K562 (cell line): ENCODE measurements around the gene PCSK6. TPM values are rescaled to one million over a fixed set of nuclear protein-coding genes. Genes with fewer than 3 reads are reported as not detected.

Source experiments
- ATAC-seq: fragments of 200-7000 bp; cut with Tn5 transposase; 3 replicates; pipeline ENCODE4 v1.9.1; 2020; ENCODE audit warnings: moderate library complexity
- BruUV-seq: library from RNA; stranded (reverse); fragments of 400-500 nt; replicated peaks from 2 replicates; lab custom pipeline; 2021; lab: Mats Ljungman, UMichigan
- CTCF ChIA-PET: fragments of 300-600 bp; formaldehyde crosslinking; extraction: SDS; loops from one replicate; lab custom pipeline; 2021; ENCODE audit warnings: low intra/inter-chr PET ratio; lab: Yijun Ruan, JAX
- POLR2A ChIA-PET: fragments of 300-600, 350-650 bp; sonication (Branson Sonifier 250); formaldehyde crosslinking; extraction: SDS; loops from one replicate; lab custom pipeline; 2021; ENCODE audit warnings: antibody characterized with exemption, inconsistent platforms; lab: Yijun Ruan, JAX
- DNase-seq, 4 experiments: peaks; one replicate each; pipeline versions ENCODE4 v3.0.0 to v3.0.0-alpha.2; 2011 to 2018; ENCODE audit warnings: low spot score in 3 of 4, mixed read lengths in 3 of 4; ENCODE audit errors: extremely low read depth in 1 of 4
- FAIRE-seq: peaks from 2 replicates; lab custom pipeline; 2011; peaks lifted over from hg19 to GRCh38; lab: Jason Lieb, UNC
- H2AFZ ChIP-seq: 2 replicates; pipeline ENCODE4 v1.6.0; 2011; ENCODE audit warnings: low read depth, low read length, control low read depth, inconsistent platforms
- H3K27ac ChIP-seq: fragments of 200-600 bp; 3 replicates; pipeline ENCODE4 v1.8.0; 2011; ENCODE audit warnings: low read depth, mild to moderate bottlenecking, control low read depth, inconsistent platforms, low read length, moderate library complexity, mixed read lengths; ENCODE audit errors: extremely low read depth
- H3K27me3 ChIP-seq, 2 experiments: fragments of 300-600 bp in 1 of 2; 2 replicates in 1 of 2; 3 replicates in 1 of 2; pipeline versions ENCODE4 v1.6.0 to v1.8.0; 2011; ENCODE audit warnings: inconsistent platforms in 2 of 2, low read length in 2 of 2, mild to moderate bottlenecking in 1 of 2, mixed read lengths in 1 of 2, moderate library complexity in 1 of 2; ENCODE audit not compliant: control insufficient read depth in 2 of 2, insufficient read depth in 2 of 2
- H3K36me3 ChIP-seq: fragments of 300-600 bp; 3 replicates; pipeline ENCODE4 v1.8.0; 2011; ENCODE audit warnings: mild to moderate bottlenecking, low read length, inconsistent platforms; ENCODE audit not compliant: control insufficient read depth, insufficient read depth
- H3K4me1 ChIP-seq, 2 experiments: fragments of 200-600 bp in 1 of 2; replicated peaks in 1 of 2; 2 replicates in 1 of 2; 3 replicates in 1 of 2; pipeline versions ENCODE4 v1.5.1 to v1.8.0; 2011; ENCODE audit warnings: inconsistent platforms in 2 of 2, low read length in 2 of 2, mild to moderate bottlenecking in 1 of 2, mixed read lengths in 1 of 2, moderate library complexity in 1 of 2; ENCODE audit not compliant: control insufficient read depth in 2 of 2, insufficient read depth in 2 of 2
- H3K4me2 ChIP-seq: 2 replicates; pipeline ENCODE4 v1.6.1; 2011; ENCODE audit warnings: low read length, control low read depth, inconsistent platforms, mixed read lengths; ENCODE audit not compliant: insufficient read depth
- H3K4me3 ChIP-seq: fragments of 200-600 bp; sonication (generic), shearing (Covaris generic); 2 replicates; pipeline ENCODE4 v1.5.1; 2016; ENCODE audit warnings: control low read depth, inconsistent platforms
- H3K79me2 ChIP-seq: fragments of 200-600 bp; 3 replicates; pipeline ENCODE4 v1.8.0; 2011; ENCODE audit warnings: low read length, inconsistent platforms; ENCODE audit not compliant: control insufficient read depth, insufficient read depth
- H3K9ac ChIP-seq, 2 experiments: 2 replicates each; pipeline versions ENCODE4 v1.6.0 to v1.6.1; 2011; ENCODE audit warnings: low read depth in 2 of 2, low read length in 2 of 2, control low read depth in 1 of 2, inconsistent platforms in 1 of 2, mild to moderate bottlenecking in 1 of 2, mixed read lengths in 1 of 2; ENCODE audit not compliant: insufficient read depth in 1 of 2
- H3K9me1 ChIP-seq: one replicate; pipeline ENCODE4 v1.6.0; 2011; ENCODE audit warnings: inconsistent platforms, mild to moderate bottlenecking, low read length, moderate library complexity; ENCODE audit not compliant: control insufficient read depth, insufficient read depth
- H3K9me3 ChIP-seq: replicated peaks from 2 replicates; pipeline ENCODE4 v1.5.1; 2011; ENCODE audit warnings: low read depth, low read length, inconsistent platforms; ENCODE audit not compliant: control insufficient read depth, insufficient read depth
- H4K20me1 ChIP-seq: replicated peaks from 2 replicates; pipeline ENCODE4 v1.6.1; 2011; ENCODE audit warnings: low read length, inconsistent platforms, mixed read lengths; ENCODE audit not compliant: control insufficient read depth, insufficient read depth
- ARID2 ChIP-seq: fragments of 450-650 bp; IDR thresholded peaks from 2 replicates; pipeline ENCODE4 v1.6.1; 2017; ENCODE audit warnings: antibody characterized with exemption, mild to moderate bottlenecking
- ATF7 ChIP-seq: fragments of 450-650 bp; IDR thresholded peaks from 2 replicates; pipeline ENCODE4 v1.7.1; 2014; ENCODE audit warnings: mild to moderate bottlenecking, moderate library complexity
- CCAR2 ChIP-seq: fragments of 200-400 bp; formaldehyde crosslinking; IDR thresholded peaks from 2 replicates; pipeline ENCODE4 v1.6.1; 2017; ENCODE audit warnings: mild to moderate bottlenecking, low read depth, low read length
- GTF2E2 ChIP-seq: fragments of 200-800 bp; sonication (Bioruptor generic); IDR thresholded peaks from 2 replicates; pipeline ENCODE4 v1.6.1; 2016; ENCODE audit warnings: missing genetic modification characterization, missing compliant biosample characterization
- KLF1 ChIP-seq: fragments of 450-650 bp; IDR thresholded peaks from 2 replicates; pipeline ENCODE4 v1.6.1; 2016; ENCODE audit warnings: missing genetic modification characterization, missing compliant biosample characterization
- LARP7 ChIP-seq: fragments of 450-650 bp; IDR thresholded peaks from 2 replicates; pipeline ENCODE4 v1.6.1; 2016
- MEIS2 ChIP-seq: fragments of 450-650 bp; IDR thresholded peaks from 2 replicates; pipeline ENCODE4 v1.6.1; 2014; ENCODE audit warnings: mild to moderate bottlenecking; ENCODE audit not compliant: partially characterized antibody
- NBN ChIP-seq: fragments of 450-650 bp; IDR thresholded peaks from 2 replicates; pipeline ENCODE4 v1.6.1; 2016; ENCODE audit warnings: low read depth, mild to moderate bottlenecking
- ZEB2 ChIP-seq: fragments of 450-650 bp; IDR thresholded peaks from 2 replicates; pipeline ENCODE4 v1.6.1; 2016
- ZNF175 ChIP-seq: fragments of 200-800 bp; sonication (Bioruptor generic); IDR thresholded peaks from 2 replicates; pipeline ENCODE4 v1.6.1; 2016; ENCODE audit warnings: low read depth, mild to moderate bottlenecking, missing genetic modification characterization, missing compliant biosample characterization
- ZNF184 ChIP-seq: sonication (generic); formaldehyde crosslinking; IDR thresholded peaks from 2 replicates; pipeline ENCODE4 v1.5.0; 2020; ENCODE audit warnings: missing genetic modification reagents
- WGBS: fragments of 100-300 bp; shearing (Covaris generic); methylation state at CpG from one replicate; pipeline ENCODE4 v1.1.6; 2016; ENCODE audit warnings: low coverage, mixed read lengths; ENCODE audit not compliant: insufficient coverage; ENCODE audit errors: missing lambda C conversion rate; 5-methylcytosine and 5-hydroxymethylcytosine counted together
- in situ Hi-C: fragments of 300-500 bp; cut with MboI; formaldehyde crosslinking; loops from 4 replicates; pipeline ENCODE4 v1.15.0; 2018; ENCODE audit warnings: inconsistent platforms, mixed read lengths
- intact Hi-C: fragments of 100-400 bp; cut with micrococcal nuclease; formaldehyde crosslinking; loops from 2 replicates; pipeline ENCODE4 v1.14.2; 2022
- polyA plus RNA-seq, 8 experiments: library from polyadenylated mRNA; depleted of rRNA in 4 of 8; stranded (reverse) in 5 of 8; unstranded in 3 of 8; fragments of >200 nt; fragmentation: Nextera tagmentation in 2 of 8; fragmentation: Illumina TruSeq in 1 of 8; extraction: Ambion mirVana in 2 of 8; extraction: Trizol in 1 of 8; gene quantifications; 2 replicates each; pipeline versions ENCODE4 v1.2.1 to v1.2.3, GENCODE V29; 2011 to 2014; ENCODE audit warnings: inconsistent platforms in 1 of 8, missing spikeins in 1 of 8
- total RNA-seq, 7 experiments: library from RNA; depleted of rRNA in 6 of 7; stranded (reverse); fragments of >200 nt in 6 of 7; fragmentation: Illumina TruSeq in 2 of 7; extraction: Trizol in 2 of 7; gene quantifications; 2 replicates each; pipeline versions ENCODE4 v1.2.1 to v1.2.3, GENCODE V29; 2011 to 2021; ENCODE audit warnings: low replicate concordance in 1 of 7
- TF ChIP-seq, protein P1 (sequence below): fragments of 250-450 bp; sonication (Bioruptor Pico); IDR thresholded peaks from 2 replicates; pipeline ENCODE4 v1.8.0; 2021; ENCODE audit warnings: moderate library complexity, mild to moderate bottlenecking, inconsistent platforms
- TF ChIP-seq, protein P2 (sequence below), 2 experiments: fragments of 450-650 bp; conservative IDR thresholded peaks; 2 replicates each; pipeline ENCODE4 v1.6.1; 2017; ENCODE audit warnings: mild to moderate bottlenecking in 2 of 2, moderate library complexity in 2 of 2
- TF ChIP-seq, protein P3 (sequence below): fragments of 250-450 bp; sonication (Bioruptor Pico); IDR thresholded peaks from 2 replicates; pipeline ENCODE4 v1.5.0; 2022; ENCODE audit warnings: mild to moderate bottlenecking
- TF ChIP-seq, protein P4 (sequence below): sonication (generic); formaldehyde crosslinking; IDR thresholded peaks from 2 replicates; pipeline ENCODE4 v1.8.0; 2022; ENCODE audit warnings: mild to moderate bottlenecking, low read depth, missing genetic modification reagents

The PCSK6 gene
- total and polyA plus RNA-seq, 9 of the 15 experiments (the other 6 are each of a cell fraction or from before 2014, with no cell fraction given): 2.2 to 32.6 (median 14.5) TPM

DNA sequence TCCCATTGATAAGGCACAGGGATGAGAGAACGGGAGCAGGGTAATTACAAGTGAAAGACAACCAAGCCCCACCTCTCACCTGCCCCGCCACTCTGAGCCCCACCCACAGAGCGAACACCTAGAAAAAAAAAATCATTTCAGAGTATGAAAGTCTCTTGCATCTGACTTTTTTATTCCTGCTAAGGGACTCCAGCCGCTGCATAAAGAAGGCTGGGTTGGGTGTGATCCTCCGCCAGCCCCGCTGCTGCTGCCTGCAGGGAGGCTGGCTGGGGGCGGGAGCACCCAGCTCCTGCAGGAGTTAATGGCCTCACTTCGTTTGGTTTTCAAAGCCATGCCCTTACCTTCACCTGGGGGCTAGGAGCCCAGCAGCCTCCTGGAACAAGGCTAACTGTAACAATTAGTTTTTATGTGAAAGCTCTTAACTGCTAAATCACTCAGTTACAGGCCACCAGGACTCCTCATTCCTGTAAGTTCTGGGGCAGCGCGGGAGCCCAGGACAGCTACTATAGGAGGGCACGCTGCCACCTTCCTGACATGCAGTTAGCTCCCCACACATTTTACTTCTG lies 116.5 kb downstream of the PCSK6 start:
- CTCF ChIA-PET: interaction anchor here (0.7 kb wide), 1 partner anchor 15 kb away, joined by 3 read pairs; no protein-coding TSS in a partner anchor
- intact Hi-C loops: no loop called here
- no TSS peak for BruUV-seq

More for the DNA sequence above, 116.5 kb downstream of the PCSK6 start:
- Histone ChIP-seq H3K36me3 (no peaks in the 10 kb centered on the region), H3K27ac (no peak overlapping the region), H3K79me2 (no peaks in the 10 kb centered on the region), H3K27me3 (peaks cover 0 to 17% of the 10 kb centered on the region in 2 experiments; a peak in 1 of 5 replicates), H3K9ac (no peak overlapping the region), H3K4me3 (no peak overlapping the region), H3K9me1 (peaks cover 2% of the 10 kb centered on the region), H4K20me1 (no peaks in the 10 kb centered on the region; the same call in 1 of the 2 replicates), H3K9me3 (no peaks in the 10 kb centered on the region), H2AFZ (no peak overlapping the region), H3K4me1 (no peaks in the 10 kb centered on the region; a peak in 1 of 5 replicates), H3K4me2 (no peak overlapping the region)
- ATAC-seq (no peak), FAIRE-seq (no peak), DNase-seq (no peak)
- WGBS: 42% methylated on average over 11 of the region's 11 CpGs
- TF ChIP-seq CCAR2: no peak
- TF ChIP-seq, protein P1, sequence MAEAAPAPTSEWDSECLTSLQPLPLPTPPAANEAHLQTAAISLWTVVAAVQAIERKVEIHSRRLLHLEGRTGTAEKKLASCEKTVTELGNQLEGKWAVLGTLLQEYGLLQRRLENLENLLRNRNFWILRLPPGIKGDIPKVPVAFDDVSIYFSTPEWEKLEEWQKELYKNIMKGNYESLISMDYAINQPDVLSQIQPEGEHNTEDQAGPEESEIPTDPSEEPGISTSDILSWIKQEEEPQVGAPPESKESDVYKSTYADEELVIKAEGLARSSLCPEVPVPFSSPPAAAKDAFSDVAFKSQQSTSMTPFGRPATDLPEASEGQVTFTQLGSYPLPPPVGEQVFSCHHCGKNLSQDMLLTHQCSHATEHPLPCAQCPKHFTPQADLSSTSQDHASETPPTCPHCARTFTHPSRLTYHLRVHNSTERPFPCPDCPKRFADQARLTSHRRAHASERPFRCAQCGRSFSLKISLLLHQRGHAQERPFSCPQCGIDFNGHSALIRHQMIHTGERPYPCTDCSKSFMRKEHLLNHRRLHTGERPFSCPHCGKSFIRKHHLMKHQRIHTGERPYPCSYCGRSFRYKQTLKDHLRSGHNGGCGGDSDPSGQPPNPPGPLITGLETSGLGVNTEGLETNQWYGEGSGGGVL (CRISPR knock-in tag): no peak
- no peak for TF ChIP-seq LARP7
- TF ChIP-seq KLF1: no peak
- TF ChIP-seq ATF7: no peak
- no peak for TF ChIP-seq ZEB2
- no peak for TF ChIP-seq ZNF175 (CRISPR knock-in tag)
- TF ChIP-seq, protein P2, sequence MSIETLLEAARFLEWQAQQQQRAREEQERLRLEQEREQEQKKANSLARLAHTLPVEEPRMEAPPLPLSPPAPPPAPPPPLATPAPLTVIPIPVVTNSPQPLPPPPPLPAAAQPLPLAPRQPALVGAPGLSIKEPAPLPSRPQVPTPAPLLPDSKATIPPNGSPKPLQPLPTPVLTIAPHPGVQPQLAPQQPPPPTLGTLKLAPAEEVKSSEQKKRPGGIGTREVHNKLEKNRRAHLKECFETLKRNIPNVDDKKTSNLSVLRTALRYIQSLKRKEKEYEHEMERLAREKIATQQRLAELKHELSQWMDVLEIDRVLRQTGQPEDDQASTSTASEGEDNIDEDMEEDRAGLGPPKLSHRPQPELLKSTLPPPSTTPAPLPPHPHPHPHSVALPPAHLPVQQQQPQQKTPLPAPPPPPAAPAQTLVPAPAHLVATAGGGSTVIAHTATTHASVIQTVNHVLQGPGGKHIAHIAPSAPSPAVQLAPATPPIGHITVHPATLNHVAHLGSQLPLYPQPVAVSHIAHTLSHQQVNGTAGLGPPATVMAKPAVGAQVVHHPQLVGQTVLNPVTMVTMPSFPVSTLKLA (conservative IDR thresholded peaks at IDR 0.05): no peak
- no peak for TF ChIP-seq MEIS2
- TF ChIP-seq, protein P3, sequence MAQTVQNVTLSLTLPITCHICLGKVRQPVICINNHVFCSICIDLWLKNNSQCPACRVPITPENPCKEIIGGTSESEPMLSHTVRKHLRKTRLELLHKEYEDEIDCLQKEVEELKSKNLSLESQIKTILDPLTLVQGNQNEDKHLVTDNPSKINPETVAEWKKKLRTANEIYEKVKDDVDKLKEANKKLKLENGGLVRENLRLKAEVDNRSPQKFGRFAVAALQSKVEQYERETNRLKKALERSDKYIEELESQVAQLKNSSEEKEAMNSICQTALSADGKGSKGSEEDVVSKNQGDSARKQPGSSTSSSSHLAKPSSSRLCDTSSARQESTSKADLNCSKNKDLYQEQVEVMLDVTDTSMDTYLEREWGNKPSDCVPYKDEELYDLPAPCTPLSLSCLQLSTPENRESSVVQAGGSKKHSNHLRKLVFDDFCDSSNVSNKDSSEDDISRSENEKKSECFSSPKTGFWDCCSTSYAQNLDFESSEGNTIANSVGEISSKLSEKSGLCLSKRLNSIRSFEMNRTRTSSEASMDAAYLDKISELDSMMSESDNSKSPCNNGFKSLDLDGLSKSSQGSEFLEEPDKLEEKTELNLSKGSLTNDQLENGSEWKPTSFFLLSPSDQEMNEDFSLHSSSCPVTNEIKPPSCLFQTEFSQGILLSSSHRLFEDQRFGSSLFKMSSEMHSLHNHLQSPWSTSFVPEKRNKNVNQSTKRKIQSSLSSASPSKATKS (CRISPR knock-in tag): no peak
- TF ChIP-seq, protein P4, sequence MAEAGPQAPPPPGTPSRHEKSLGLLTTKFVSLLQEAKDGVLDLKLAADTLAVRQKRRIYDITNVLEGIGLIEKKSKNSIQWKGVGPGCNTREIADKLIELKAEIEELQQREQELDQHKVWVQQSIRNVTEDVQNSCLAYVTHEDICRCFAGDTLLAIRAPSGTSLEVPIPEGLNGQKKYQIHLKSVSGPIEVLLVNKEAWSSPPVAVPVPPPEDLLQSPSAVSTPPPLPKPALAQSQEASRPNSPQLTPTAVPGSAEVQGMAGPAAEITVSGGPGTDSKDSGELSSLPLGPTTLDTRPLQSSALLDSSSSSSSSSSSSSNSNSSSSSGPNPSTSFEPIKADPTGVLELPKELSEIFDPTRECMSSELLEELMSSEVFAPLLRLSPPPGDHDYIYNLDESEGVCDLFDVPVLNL (CRISPR knock-in tag): no peak
- TF ChIP-seq ZNF184 (CRISPR knock-in tag): no peak
- no peak for TF ChIP-seq ARID2
- no peak for TF ChIP-seq GTF2E2 (tag)
- TF ChIP-seq NBN: no peak
- in situ Hi-C loops: no loop called here
- POLR2A ChIA-PET: no interaction called here
